Fibroblast of mammary gland (primary cell): ENCODE measurements around the gene SECISBP2L.
A peak's percentile ranks its signal among the peaks of the same experiment; 100 is the strongest.

ENCODE experiments used
- DNase-seq: peaks from one replicate; pipeline ENCODE4 v3.0.0-alpha.2; 2010; ENCODE audit warnings: low read depth
- H3K4me3 ChIP-seq: 2 replicates; pipeline ENCODE4 v1.5.1; 2011; ENCODE audit warnings: low read depth, mild to moderate bottlenecking, low read length, moderate library complexity; ENCODE audit not compliant: control insufficient read depth
- CTCF ChIP-seq: conservative IDR thresholded peaks from 2 replicates; pipeline ENCODE4 v1.5.1; 2011; ENCODE audit warnings: low read depth, low read length, inconsistent platforms; ENCODE audit not compliant: control insufficient read depth, insufficient read depth

SECISBP2L gene

GRCh38 chr15:48999314-48999713 lies 46.9 kb downstream of the SECISBP2L start:
- no peak overlapping the region for H3K4me3 ChIP-seq
- no peak for TF ChIP-seq CTCF
- no peak for DNase-seq

- DNase-seq, result no peak
- TF ChIP-seq CTCF, result no peak
Observed at GRCh38 chr15:48996276-48996675, 50.0 kb downstream of the SECISBP2L start.

GRCh38 chr15:48993380-48993779 lies 52.9 kb downstream of the SECISBP2L start:
- peak; percentile 56 for DNase-seq
- no peak overlapping the region for H3K4me3 ChIP-seq
- TF ChIP-seq CTCF, result no peak

More at GRCh38 chr15:48996276-48996675, 50.0 kb downstream of the SECISBP2L start:
- H3K4me3 ChIP-seq, result no peak overlapping the region

- DNase-seq, result no peak
- no peak for TF ChIP-seq CTCF
- H3K4me3 ChIP-seq, result no peak overlapping the region
Observed at GRCh38 chr15:48992545-48992944, 53.7 kb downstream of the SECISBP2L start.

- TF ChIP-seq CTCF, result no peak
- DNase-seq, result no peak
- H3K4me3 ChIP-seq, result no peak overlapping the region
Observed at GRCh38 chr15:48992096-48992495, 54.1 kb downstream of the SECISBP2L start.

GRCh38 chr15:48989170-48989569 lies 57.1 kb downstream of the SECISBP2L start:
- DNase-seq, result no peak
- no peak for TF ChIP-seq CTCF

GRCh38 chr15:48987142-48987541 lies 59.1 kb downstream of the SECISBP2L start:
- no peak for DNase-seq
- no peak overlapping the region for H3K4me3 ChIP-seq
- TF ChIP-seq CTCF, result no peak

More at GRCh38 chr15:48989170-48989569, 57.1 kb downstream of the SECISBP2L start:
- H3K4me3 ChIP-seq, result no peak overlapping the region
